HepG2 (cell line): Measurements from ENCODE around the gene DEGS1. TPM values are rescaled to one million over a fixed set of nuclear protein-coding genes. Genes with fewer than 3 reads are reported as not detected.
A peak's percentile ranks its signal among the peaks of the same experiment; 100 is the strongest.

ENCODE experiments used
- EZH2 ChIP-seq: conservative IDR thresholded peaks from 2 replicates; pipeline ENCODE4 v1.6.1; 2012; ENCODE audit warnings: mild to moderate bottlenecking, low read depth, low read length, moderate library complexity
- GRHL1 ChIP-seq: sonication (generic); formaldehyde crosslinking; conservative IDR thresholded peaks from 2 replicates; pipeline ENCODE4 v1.8.0; 2022; ENCODE audit warnings: missing genetic modification reagents
- HMG20A ChIP-seq: IDR thresholded peaks from 2 replicates; pipeline ENCODE4 v1.6.1; 2016; ENCODE audit warnings: borderline replicate concordance
- MATR3 ChIP-seq: sonication (generic); formaldehyde crosslinking; IDR thresholded peaks from 2 replicates; pipeline ENCODE4 v1.4.0; 2020; ENCODE audit warnings: missing genetic modification reagents
- MBD4 ChIP-seq: IDR thresholded peaks from 2 replicates; pipeline ENCODE4 v1.6.1; 2012; ENCODE audit warnings: low read length, inconsistent platforms, borderline replicate concordance
- NR2F6 ChIP-seq, 2 experiments: IDR thresholded peaks; 2 replicates each; pipeline ENCODE4 v1.6.1; 2016; ENCODE audit warnings: antibody characterized with exemption in 1 of 2, mild to moderate bottlenecking in 1 of 2
- PATZ1 ChIP-seq: sonication (generic); formaldehyde crosslinking; IDR thresholded peaks from 2 replicates; pipeline ENCODE4 v1.4.0; 2020; ENCODE audit warnings: missing genetic modification reagents
- PAWR ChIP-seq: sonication (generic); formaldehyde crosslinking; IDR thresholded peaks from 2 replicates; pipeline ENCODE4 v1.4.0; 2020; ENCODE audit warnings: missing genetic modification reagents, mild to moderate bottlenecking, borderline replicate concordance
- PHF20 ChIP-seq: sonication (generic); formaldehyde crosslinking; IDR thresholded peaks from 2 replicates; pipeline ENCODE4 v1.5.0; 2020; ENCODE audit warnings: mild to moderate bottlenecking, missing genetic modification reagents
- RCOR2 ChIP-seq: IDR thresholded peaks from 2 replicates; pipeline ENCODE4 v1.6.1; 2016; ENCODE audit warnings: missing biosample characterization, missing genetic modification reagents
- SCMH1 ChIP-seq: sonication (generic); formaldehyde crosslinking; IDR thresholded peaks from 2 replicates; pipeline ENCODE4 v1.9.0; 2021; ENCODE audit warnings: missing genetic modification reagents, mild to moderate bottlenecking, borderline replicate concordance
- SNAI1 ChIP-seq: sonication (generic); formaldehyde crosslinking; IDR thresholded peaks from 2 replicates; pipeline ENCODE4 v1.5.0; 2020; ENCODE audit warnings: mild to moderate bottlenecking, missing genetic modification reagents, borderline replicate concordance
- SRSF4 ChIP-seq: fragments of 200-400 bp; formaldehyde crosslinking; IDR thresholded peaks from one replicate; pipeline ENCODE4 v1.6.1; 2018; ENCODE audit warnings: mild to moderate bottlenecking, low read depth, low read length, moderate library complexity; ENCODE audit not compliant: poor library complexity, severe bottlenecking
- ZNF207 ChIP-seq: fragments of 450-650 bp; IDR thresholded peaks from 2 replicates; pipeline ENCODE4 v1.6.1; 2016; ENCODE audit warnings: antibody characterized with exemption, borderline replicate concordance
- ZNF263 ChIP-seq: sonication (generic); formaldehyde crosslinking; IDR thresholded peaks from 2 replicates; pipeline ENCODE4 v1.4.0; 2020; ENCODE audit warnings: missing genetic modification reagents
- ZNF326 ChIP-seq: sonication (generic); formaldehyde crosslinking; IDR thresholded peaks from 2 replicates; pipeline ENCODE4 v1.4.0; 2020; ENCODE audit warnings: missing genetic modification reagents, borderline replicate concordance
- ZNF34 ChIP-seq: sonication (generic); formaldehyde crosslinking; IDR thresholded peaks from 2 replicates; pipeline ENCODE4 v1.4.0; 2020; ENCODE audit warnings: mild to moderate bottlenecking, missing genetic modification reagents, borderline replicate concordance
- ZNF414 ChIP-seq: sonication (generic); formaldehyde crosslinking; IDR thresholded peaks from 2 replicates; pipeline ENCODE4 v1.5.0; 2020; ENCODE audit warnings: missing genetic modification reagents
- ZNF552 ChIP-seq: sonication (generic); formaldehyde crosslinking; IDR thresholded peaks from 2 replicates; pipeline ENCODE4 v1.9.0; 2022; ENCODE audit warnings: missing genetic modification reagents, mild to moderate bottlenecking, borderline replicate concordance
- ZNF710 ChIP-seq: sonication (generic); formaldehyde crosslinking; IDR thresholded peaks from 2 replicates; pipeline ENCODE4 v1.5.0; 2020; ENCODE audit warnings: mild to moderate bottlenecking, missing genetic modification reagents, borderline replicate concordance
- ZNF740 ChIP-seq: sonication (generic); formaldehyde crosslinking; IDR thresholded peaks from 2 replicates; pipeline ENCODE4 v1.4.0; 2020; ENCODE audit warnings: missing genetic modification reagents
- polyA plus RNA-seq, 8 experiments: library from polyadenylated mRNA; depleted of rRNA in 3 of 8; stranded (reverse) in 7 of 8; unstranded in 1 of 8; fragments of >200 nt; fragmentation: Illumina TruSeq in 4 of 8; extraction: Trizol in 4 of 8; gene quantifications; 2 replicates each; pipeline versions ENCODE4 v1.2.1 to v1.2.3, GENCODE V29; 2011 to 2016; ENCODE audit warnings: low read depth in 4 of 8, missing spikeins in 1 of 8, mixed read lengths in 1 of 8; ENCODE audit not compliant: insufficient read depth in 1 of 8
- total RNA-seq, 5 experiments: library from RNA; depleted of rRNA; stranded (reverse); fragments of >200 nt; fragmentation: Illumina TruSeq; extraction: Trizol; gene quantifications; 2 replicates each; pipeline ENCODE4 v1.2.3, GENCODE V29; 2016; ENCODE audit warnings: low read depth in 1 of 5

The DEGS1 gene
- total and polyA plus RNA-seq, 2 of the 13 experiments (the other 11 are each of a cell fraction or from before 2014, with no cell fraction given), result 18.1 to 35.9 TPM

GRCh38 chr1:224183591-224184312 lies 712 bp downstream of the DEGS1 start (continued):
- TF ChIP-seq GRHL1 (CRISPR knock-in tag) (no peak), ZNF552 (CRISPR knock-in tag) (no peak), ZNF414 (CRISPR knock-in tag) (no peak), PATZ1 (CRISPR knock-in tag) (no peak), MATR3 (no peak), PHF20 (CRISPR knock-in tag) (no peak; the same call in 1 of the 2 replicates), EZH2 (no peak), ZNF263 (no peak), NR2F6 (IDR thresholded peaks at IDR 0.05) (no peak), NR2F6 (CRISPR knock-in tag; IDR thresholded peaks at IDR 0.05) (no peak), ZNF740 (CRISPR knock-in tag) (no peak), SRSF4 (no peak), ZNF207 (no peak), SCMH1 (no peak), ZNF710 (no peak), PAWR (no peak), ZNF326 (CRISPR knock-in tag) (no peak), MBD4 (no peak), ZNF34 (CRISPR knock-in tag) (no peak), SNAI1 (CRISPR knock-in tag) (0 out of 2 replicates have a peak, but pooled peaks have one; percentile 23), RCOR2 (CRISPR knock-in tag) (no peak), HMG20A (no peak)
